ENCODE results near the gene ADH1B.
"Not testable (repeated sequence)": the region's sequence is repeated elsewhere in the genome, so short reads cannot be mapped to it uniquely, and the experiment has no call there.

- TF ChIP-seq, protein P1, sequence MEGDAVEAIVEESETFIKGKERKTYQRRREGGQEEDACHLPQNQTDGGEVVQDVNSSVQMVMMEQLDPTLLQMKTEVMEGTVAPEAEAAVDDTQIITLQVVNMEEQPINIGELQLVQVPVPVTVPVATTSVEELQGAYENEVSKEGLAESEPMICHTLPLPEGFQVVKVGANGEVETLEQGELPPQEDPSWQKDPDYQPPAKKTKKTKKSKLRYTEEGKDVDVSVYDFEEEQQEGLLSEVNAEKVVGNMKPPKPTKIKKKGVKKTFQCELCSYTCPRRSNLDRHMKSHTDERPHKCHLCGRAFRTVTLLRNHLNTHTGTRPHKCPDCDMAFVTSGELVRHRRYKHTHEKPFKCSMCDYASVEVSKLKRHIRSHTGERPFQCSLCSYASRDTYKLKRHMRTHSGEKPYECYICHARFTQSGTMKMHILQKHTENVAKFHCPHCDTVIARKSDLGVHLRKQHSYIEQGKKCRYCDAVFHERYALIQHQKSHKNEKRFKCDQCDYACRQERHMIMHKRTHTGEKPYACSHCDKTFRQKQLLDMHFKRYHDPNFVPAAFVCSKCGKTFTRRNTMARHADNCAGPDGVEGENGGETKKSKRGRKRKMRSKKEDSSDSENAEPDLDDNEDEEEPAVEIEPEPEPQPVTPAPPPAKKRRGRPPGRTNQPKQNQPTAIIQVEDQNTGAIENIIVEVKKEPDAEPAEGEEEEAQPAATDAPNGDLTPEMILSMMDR (IDR thresholded peaks at IDR 0.05) = not testable (repeated sequence)
- not testable (repeated sequence) for TF ChIP-seq POLR2A (IDR thresholded peaks at IDR 0.05)
Measured at GRCh38 chr4:99317811-99318210, 3.4 kb downstream of the ADH1B start.
